GM18861 (cell line): ENCODE data around the gene KCNQ2.

Experiments
- ATAC-seq: cut with Tn5 transposase; IDR thresholded peaks from one replicate; pipeline ENCODE4 v1.9.1; 2021; ENCODE audit not compliant: unreplicated experiment

The KCNQ2 gene

GRCh38 chr20:63361519-63362435 is 110.7 kb downstream of the KCNQ2 start:
- no peak for ATAC-seq

DNA sequence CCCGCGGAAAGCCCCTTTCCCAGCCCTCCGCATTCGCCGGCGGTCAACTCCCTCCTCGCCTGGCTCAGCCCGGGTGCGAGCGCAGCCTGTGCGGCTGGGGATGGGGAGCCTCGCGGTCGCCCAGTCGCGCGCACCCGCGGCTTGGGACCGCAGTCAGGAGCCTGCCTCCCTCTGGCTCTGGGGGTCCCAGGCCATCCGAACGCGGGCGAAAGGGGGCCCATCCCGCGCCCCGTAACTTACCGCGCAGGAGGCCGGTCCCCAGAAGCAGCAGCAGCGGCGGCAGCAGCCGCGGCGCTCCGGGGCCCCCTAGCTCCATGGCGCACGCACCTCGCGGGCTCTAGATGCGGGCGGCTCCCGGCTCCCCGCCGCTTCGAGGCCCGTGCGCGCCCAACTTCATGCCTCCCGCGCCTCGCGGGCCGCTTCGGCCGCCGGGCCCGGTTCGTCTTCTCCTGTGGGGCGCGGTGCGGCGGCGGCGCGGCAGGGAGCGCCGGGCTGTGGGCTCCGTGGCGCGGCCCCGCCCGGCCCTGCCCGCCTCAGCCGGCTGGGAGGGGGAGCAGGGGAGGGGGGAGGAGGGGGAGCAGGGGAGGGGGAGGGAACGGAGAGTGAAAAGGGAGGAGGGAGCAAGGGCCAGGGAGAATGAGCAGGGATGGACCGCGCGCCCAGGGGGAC is 111.5 kb downstream of the KCNQ2 start, which contains the start of gene CHRNA4:
CHRNA4 (minus strand) TSS at position 500 of the 669 bp plus-strand sequence; CDS start at position 316, 184 bp downstream.
- no peak for ATAC-seq

- ATAC-seq = no peak
These were observed 112.3 kb downstream of the KCNQ2 start for GRCh38 chr20:63359937-63360849.

DNA sequence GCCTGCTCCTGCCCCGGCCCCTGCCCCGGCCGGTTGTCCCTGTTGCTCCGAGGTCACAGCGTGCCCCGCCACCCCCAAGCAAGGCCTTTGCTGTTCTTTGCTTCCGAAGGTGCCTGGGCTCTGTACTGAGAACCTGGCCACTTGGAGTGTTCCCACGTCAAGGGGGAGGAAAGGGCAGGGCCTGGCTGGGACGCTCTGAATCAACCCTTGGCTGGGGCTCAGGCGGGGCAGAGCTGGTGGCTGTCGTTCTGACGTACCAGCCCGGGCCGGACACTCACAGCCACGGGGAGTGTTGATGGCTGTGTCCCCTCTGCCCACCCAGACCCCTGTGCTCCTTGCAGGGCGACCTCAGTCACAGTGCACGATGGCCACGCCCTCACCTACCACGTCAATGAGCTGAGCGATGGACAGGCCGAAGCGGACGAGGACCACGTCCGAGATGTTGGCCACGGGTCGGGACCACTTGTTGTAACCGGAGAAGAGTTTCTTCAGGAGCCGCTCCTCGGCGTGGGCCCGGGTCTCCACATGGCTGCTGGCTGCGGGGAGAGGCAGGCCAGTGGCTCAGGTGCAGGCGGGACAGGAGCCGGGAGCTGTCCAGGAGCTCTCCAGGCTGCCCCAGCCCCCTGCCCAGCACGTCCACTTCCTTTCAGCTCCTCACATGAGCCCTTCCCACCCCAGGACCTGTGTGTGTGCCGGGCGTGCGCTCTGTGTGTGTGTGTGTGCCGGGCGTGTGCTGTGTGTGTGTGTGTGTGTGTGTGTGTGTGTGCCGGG is 113.1 kb downstream of the KCNQ2 start:
- ATAC-seq = no peak

DNA sequence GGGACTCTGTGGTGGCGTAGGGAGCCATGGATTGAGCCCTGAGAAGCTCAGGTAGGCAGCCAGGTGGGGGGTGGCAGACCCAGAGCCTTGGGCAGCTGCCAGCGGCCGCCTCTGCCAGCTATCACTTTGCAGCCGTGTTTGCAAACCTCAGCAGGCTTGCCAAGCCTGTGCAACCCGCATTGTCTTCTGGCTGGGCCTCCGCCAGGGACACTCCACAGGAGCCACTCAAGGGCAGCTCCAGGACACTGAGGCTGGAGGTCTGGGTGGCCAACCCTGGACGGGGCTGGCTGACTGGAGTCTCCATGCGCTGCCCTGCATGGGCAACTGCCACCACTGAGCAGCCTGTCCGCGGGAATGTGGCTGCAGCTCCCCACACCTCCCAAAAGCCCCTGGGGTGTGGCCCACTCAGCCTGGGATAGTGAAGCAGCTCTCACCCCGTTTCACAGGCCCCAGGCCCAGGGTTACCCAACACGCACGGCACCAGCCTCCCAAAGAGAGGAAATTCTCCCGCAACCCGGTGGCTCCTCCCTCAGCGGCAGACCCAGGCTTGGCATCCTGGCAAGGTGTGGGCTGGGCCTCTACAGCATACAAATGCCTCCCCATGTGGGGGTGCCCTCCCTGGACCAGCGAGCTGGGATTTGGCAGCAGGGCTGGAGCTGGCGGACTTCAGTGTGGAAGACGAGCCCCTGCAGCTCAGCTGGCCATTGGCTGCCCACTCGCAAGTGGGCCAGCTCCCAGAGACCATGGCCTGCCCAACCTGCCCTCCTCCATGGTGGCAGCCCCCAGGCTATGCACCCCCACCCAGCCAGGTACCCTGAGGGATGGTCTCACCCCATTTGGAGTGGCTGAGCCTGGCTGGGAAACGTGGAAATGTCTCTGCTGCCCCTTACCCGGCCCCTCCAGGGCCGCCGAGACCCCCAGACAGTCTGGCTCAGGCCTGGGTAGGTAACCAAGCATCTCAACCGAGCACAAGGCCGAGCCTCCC is 114.2 kb downstream of the KCNQ2 start:
- ATAC-seq = no peak

- ATAC-seq = no peak
These were observed 115.2 kb downstream of the KCNQ2 start for GRCh38 chr20:63356931-63357879.

GRCh38 chr20:63356511-63356910 is 115.9 kb downstream of the KCNQ2 start:
- ATAC-seq = no peak

DNA sequence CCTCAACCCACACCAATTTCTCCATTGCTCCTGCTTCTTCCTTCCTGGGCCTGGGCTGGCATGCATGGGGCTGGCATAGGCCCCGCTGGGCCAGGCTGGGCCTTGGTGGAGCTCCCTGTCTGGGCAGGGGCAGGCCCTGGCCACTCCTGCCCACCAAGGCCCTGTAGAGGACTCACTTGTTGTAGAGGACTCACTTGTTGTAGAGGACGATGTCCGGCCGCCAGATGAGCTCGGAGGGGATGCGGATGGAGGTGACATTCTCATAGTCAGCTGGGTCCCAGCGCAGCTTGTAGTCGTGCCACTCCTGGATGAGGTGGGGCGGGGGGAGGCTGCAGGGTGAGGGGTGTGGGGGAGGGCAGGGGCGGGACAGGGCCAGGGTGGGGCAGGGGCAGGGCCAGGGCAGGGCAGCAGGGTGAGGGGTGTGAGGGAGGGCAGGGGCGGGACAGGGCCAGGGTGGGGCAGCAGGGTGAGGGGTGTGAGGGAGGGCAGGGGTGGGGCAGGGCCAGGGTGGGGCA is 116.6 kb downstream of the KCNQ2 start:
- ATAC-seq = no peak

GRCh38 chr20:63354636-63355350 is 117.7 kb downstream of the KCNQ2 start:
- ATAC-seq = no peak

- no peak for ATAC-seq
These were observed 119.6 kb downstream of the KCNQ2 start for GRCh38 chr20:63352811-63353221.

GRCh38 chr20:63351811-63352591 is 120.5 kb downstream of the KCNQ2 start:
- no peak for ATAC-seq

DNA sequence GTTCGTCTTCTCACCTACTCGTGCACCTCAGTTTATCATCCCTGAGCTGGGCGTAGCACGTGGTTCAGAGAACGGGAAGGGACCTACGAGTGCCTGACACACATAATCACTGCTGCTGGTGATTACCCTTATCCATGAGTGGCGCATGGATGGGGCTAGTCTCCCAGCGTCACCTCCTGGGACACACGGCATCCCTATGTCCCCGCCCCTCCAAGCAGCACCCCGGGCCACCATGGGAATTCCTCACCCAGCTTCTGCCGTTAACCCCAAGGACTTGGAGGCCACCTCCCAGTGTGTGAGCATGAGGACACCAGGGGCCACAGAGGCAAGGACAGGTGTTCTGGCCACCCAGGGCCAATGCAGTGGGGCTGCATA is 121.1 kb downstream of the KCNQ2 start:
- ATAC-seq = no peak

DNA sequence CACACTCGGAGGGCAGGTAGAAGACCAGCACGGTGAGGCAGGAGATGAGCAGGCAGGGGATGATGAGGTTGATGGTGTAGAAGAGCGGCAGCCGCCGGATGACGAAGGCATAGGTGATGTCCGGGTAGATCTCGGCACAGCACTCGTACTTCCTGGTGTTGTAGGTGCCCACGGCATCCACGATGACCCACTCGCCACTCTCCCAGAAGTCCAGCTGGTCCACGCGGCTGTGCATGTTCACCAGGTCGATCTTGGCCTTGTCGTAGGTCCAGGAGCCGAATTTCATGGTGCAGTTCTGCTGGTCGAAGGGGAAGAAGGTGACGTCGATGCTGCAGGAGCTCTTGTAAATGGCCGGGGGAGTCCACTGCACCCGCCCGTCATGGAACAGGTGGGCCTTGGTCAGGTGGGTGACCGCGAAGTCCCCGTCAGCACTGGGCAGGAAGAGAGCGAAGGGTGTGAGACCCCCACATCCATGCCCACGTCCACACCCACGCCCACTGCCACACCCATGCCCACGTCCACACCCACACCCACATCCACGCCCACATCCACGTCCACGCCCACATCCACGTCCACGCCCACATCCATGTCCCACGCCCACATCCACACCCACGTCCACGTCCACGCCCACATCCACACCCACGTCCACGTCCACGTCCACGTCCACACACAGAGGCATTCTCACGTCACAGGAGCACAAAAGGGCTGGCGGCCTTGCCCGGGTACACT is 121.7 kb downstream of the KCNQ2 start:
- ATAC-seq = no peak
